GM12878 (cell line): Measurements from ENCODE around the gene NIPAL1.

Source experiments
- CEBPB ChIP-seq, 2 experiments: fragments of 150-350 bp in 1 of 2; IDR thresholded peaks; 2 replicates each; pipeline ENCODE4 v1.6.1; 2012 to 2014; ENCODE audit warnings: low read depth in 2 of 2, low read length in 2 of 2, borderline replicate concordance in 1 of 2, inconsistent platforms in 1 of 2
- CHD2 ChIP-seq: IDR thresholded peaks from 2 replicates; pipeline ENCODE4 v1.6.1; 2011; ENCODE audit warnings: low read depth, low read length, improper control_type of control experiment, borderline replicate concordance
- CTCF ChIP-seq, 3 experiments: IDR thresholded peaks in 2 of 3; conservative IDR thresholded peaks in 1 of 3; 2 replicates each; pipeline ENCODE4 v1.5.1; 2011; ENCODE audit warnings: low read depth in 3 of 3, low read length in 3 of 3, mild to moderate bottlenecking in 3 of 3, control low read depth in 2 of 3, moderate library complexity in 2 of 3, inconsistent platforms in 1 of 3, mixed read lengths in 1 of 3; ENCODE audit not compliant: control insufficient read depth in 2 of 3, insufficient read depth in 1 of 3; ENCODE audit errors: extremely low read depth in 1 of 3
- ELK1 ChIP-seq: IDR thresholded peaks from 2 replicates; pipeline ENCODE4 v1.6.1; 2012; ENCODE audit warnings: low read depth, low read length, improper control_type of control experiment
- FOXM1 ChIP-seq: IDR thresholded peaks from 2 replicates; pipeline ENCODE4 v1.6.1; 2012; ENCODE audit warnings: low read depth, mild to moderate bottlenecking, inconsistent platforms, low read length, moderate library complexity
- HDGF ChIP-seq: fragments of 450-650 bp; IDR thresholded peaks from 2 replicates; pipeline ENCODE4 v1.6.1; 2016; ENCODE audit warnings: antibody characterized with exemption
- NR2C2 ChIP-seq: IDR thresholded peaks from 2 replicates; pipeline ENCODE4 v1.6.1; 2011; ENCODE audit warnings: borderline replicate concordance, low read depth; ENCODE audit not compliant: control insufficient read depth, insufficient read length
- POLR2A ChIP-seq: IDR thresholded peaks from 2 replicates; pipeline ENCODE4 v1.6.1; 2011; ENCODE audit warnings: low read depth, mild to moderate bottlenecking, low read length
- SIN3A ChIP-seq: IDR thresholded peaks from 2 replicates; pipeline ENCODE4 v1.6.1; 2012; ENCODE audit warnings: low read depth, low read length, improper control_type of control experiment
- USF2 ChIP-seq: IDR thresholded peaks from 2 replicates; pipeline ENCODE4 v1.6.1; 2011; ENCODE audit warnings: low read depth, low read length, improper control_type of control experiment, borderline replicate concordance
- ZBTB33 ChIP-seq: fragments of 450-650 bp; IDR thresholded peaks from 2 replicates; pipeline ENCODE4 v1.6.1; 2017; ENCODE audit warnings: mild to moderate bottlenecking
- ZNF207 ChIP-seq: fragments of 450-650 bp; IDR thresholded peaks from 2 replicates; pipeline ENCODE4 v1.6.1; 2014; ENCODE audit warnings: antibody characterized with exemption, mild to moderate bottlenecking, borderline replicate concordance
- ZZZ3 ChIP-seq: IDR thresholded peaks from 2 replicates; pipeline ENCODE4 v1.6.1; 2011; ENCODE audit warnings: low read depth; ENCODE audit not compliant: control insufficient read depth, insufficient read length

- TF ChIP-seq FOXM1 (no peak), NR2C2 (no peak), HDGF (no peak), USF2 (no peak), POLR2A (no peak), ZZZ3 (no peak), ELK1 (no peak), CEBPB (IDR thresholded peaks at IDR 0.05; ENCODE audit: borderline replicate concordance in 1 of 2, low read depth in 2 of 2, low read length in 2 of 2) (no peak), ZNF207 (no peak), CHD2 (no peak), CTCF (IDR thresholded peaks at IDR 0.05 in 2 of 3, conservative IDR thresholded peaks at IDR 0.05 in 1 of 3; ENCODE audit: control insufficient read depth in 2 of 3, extremely low read depth in 1 of 3, insufficient read depth in 1 of 3, low read depth in 3 of 3, low read length in 3 of 3) (no peak), ZBTB33 (no peak), SIN3A (no peak)
These were observed 26.4 kb upstream of the NIPAL1 start for GRCh38 chr4:47990145-47990544.
